HUES64 (cell line): ENCODE measurements around the gene CZIB.

ENCODE experiments used
- H3K27ac ChIP-seq: 2 replicates; pipeline ENCODE4 v1.7.0; 2013; ENCODE audit warnings: low read depth, low read length, inconsistent platforms
- H3K27me3 ChIP-seq: 2 replicates; pipeline ENCODE4 v1.6.1; 2013; ENCODE audit warnings: mild to moderate bottlenecking, low read length; ENCODE audit not compliant: insufficient read depth
- H3K36me3 ChIP-seq: 2 replicates; pipeline ENCODE4 v1.6.1; 2013; ENCODE audit warnings: mild to moderate bottlenecking, low read length; ENCODE audit not compliant: insufficient read depth
- H3K4me1 ChIP-seq: 2 replicates; pipeline ENCODE4 v1.6.1; 2013; ENCODE audit warnings: mild to moderate bottlenecking, low read length, moderate library complexity; ENCODE audit not compliant: insufficient read depth
- H3K4me3 ChIP-seq: 2 replicates; pipeline ENCODE4 v1.5.1; 2013; ENCODE audit warnings: mild to moderate bottlenecking, low read length, moderate library complexity
- H3K9ac ChIP-seq: 2 replicates; pipeline ENCODE4 v1.6.1; 2013; ENCODE audit warnings: mild to moderate bottlenecking, low read depth, low read length
- H3K9me3 ChIP-seq: 2 replicates; pipeline ENCODE4 v1.6.1; 2013; ENCODE audit warnings: low read depth, low read length; ENCODE audit not compliant: insufficient read depth
- WGBS: fragments of 150-250, 120-280 bp; methylation state at CpG from one replicate; pipeline ENCODE4 v1.1.7; 2013; ENCODE audit warnings: missing lambda C conversion rate; 5-methylcytosine and 5-hydroxymethylcytosine counted together

CZIB gene

GRCh38 chr1:53166912-53167311 is 53.5 kb downstream of the CZIB start:
- Histone ChIP-seq H3K36me3 (no peaks in the 10 kb centered on the region), H3K4me3 (no peak overlapping the region), H3K27me3 (no peaks in the 10 kb centered on the region), H3K4me1 (peaks cover 19% of the 10 kb centered on the region), H3K27ac (no peak overlapping the region), H3K9ac (no peak overlapping the region), H3K9me3 (no peaks in the 10 kb centered on the region)
- 94% methylated on average over 8 of the region's 8 CpGs for WGBS

- no peaks in the 10 kb centered on the region for H3K27me3 ChIP-seq
- 82% methylated on average over 5 of the region's 6 CpGs for WGBS
- peaks cover 19% of the 10 kb centered on the region for H3K4me1 ChIP-seq
- no peaks in the 10 kb centered on the region for H3K9me3 ChIP-seq
- H3K27ac ChIP-seq: no peak overlapping the region
- no peaks in the 10 kb centered on the region for H3K36me3 ChIP-seq
- H3K9ac ChIP-seq: no peak overlapping the region
- H3K4me3 ChIP-seq: no peak overlapping the region
Observed at GRCh38 chr1:53166366-53166765, 54.1 kb downstream of the CZIB start.

- Histone ChIP-seq H3K9ac (no peak overlapping the region), H3K27me3 (no peaks in the 10 kb centered on the region), H3K4me1 (peaks cover 19% of the 10 kb centered on the region), H3K36me3 (no peaks in the 10 kb centered on the region), H3K4me3 (no peak overlapping the region), H3K27ac (no peak overlapping the region), H3K9me3 (no peaks in the 10 kb centered on the region)
- WGBS: 92% methylated on average over 5 of the region's 5 CpGs
Observed at GRCh38 chr1:53165408-53165961, 54.9 kb downstream of the CZIB start.
